Stimulated activated CD8-positive, alpha-beta memory T cell treated with anti-CD3 and anti-CD28 coated beads, Interleukin-15, amount 100 ng/mL, for 48 hours (primary cell): ENCODE measurements around the gene MTERF2.

Source experiments
- DNase-seq, 2 donors: peaks; one replicate each; pipeline ENCODE4 v3.0.0-alpha.2; 2020; ENCODE audit warnings: low read depth in 2 of 2

MTERF2 gene

GRCh38 chr12:106954462-106955376 lies 32.2 kb downstream of the MTERF2 start:
- DNase-seq: no peak

DNA sequence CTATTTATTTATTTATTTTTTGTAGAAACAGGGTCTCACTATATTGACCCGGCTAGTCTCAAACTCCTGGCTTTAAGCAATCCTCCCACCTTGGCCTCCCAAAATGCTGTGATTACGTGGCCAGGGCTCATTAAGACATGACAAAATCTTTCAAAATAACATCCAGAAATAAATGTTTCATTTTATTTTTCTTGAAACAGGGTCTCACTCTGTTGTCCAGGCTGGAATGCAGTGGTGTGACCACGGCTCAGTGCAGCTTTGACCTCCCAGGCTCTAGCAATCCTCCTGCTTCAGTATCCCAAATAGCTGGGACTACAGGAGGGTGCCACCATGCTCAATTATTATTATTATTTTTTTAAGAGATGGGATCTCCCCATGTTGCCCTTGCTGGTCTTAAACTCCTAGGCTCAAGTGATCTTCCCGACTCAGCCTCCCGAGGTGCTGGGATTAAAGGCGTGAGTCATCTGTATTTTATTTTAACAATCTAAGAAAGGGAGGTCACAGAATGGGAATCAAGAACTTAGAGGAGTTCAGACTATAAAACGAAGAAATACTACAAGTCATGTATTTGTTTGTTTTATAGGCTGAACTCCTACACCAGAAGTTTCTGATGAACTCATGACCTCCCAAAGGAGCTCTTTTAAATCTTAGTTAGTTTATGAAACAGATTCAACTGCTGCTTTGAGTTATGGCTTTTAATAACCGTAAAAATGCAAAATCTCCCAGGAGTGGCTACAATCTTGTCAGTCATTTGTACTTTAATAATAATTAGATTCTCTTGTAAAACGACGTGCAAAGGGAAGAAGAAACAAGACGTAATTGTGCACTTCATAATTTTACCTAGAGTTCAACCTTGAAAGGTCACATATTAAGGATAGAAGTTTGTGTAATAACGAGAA lies 33.3 kb downstream of the MTERF2 start:
- no peak for DNase-seq

- no peak for DNase-seq
Observed at GRCh38 chr12:106950591-106950990, 36.4 kb downstream of the MTERF2 start.

GRCh38 chr12:106947461-106947860 lies 39.5 kb downstream of the MTERF2 start:
- no peak for DNase-seq

GRCh38 chr12:106945261-106945851 lies 41.6 kb downstream of the MTERF2 start:
- no peak for DNase-seq

GRCh38 chr12:106942775-106943174 lies 44.2 kb downstream of the MTERF2 start:
- no peak for DNase-seq

- DNase-seq: no peak
Observed at GRCh38 chr12:106941481-106942156, 45.3 kb downstream of the MTERF2 start.

DNA sequence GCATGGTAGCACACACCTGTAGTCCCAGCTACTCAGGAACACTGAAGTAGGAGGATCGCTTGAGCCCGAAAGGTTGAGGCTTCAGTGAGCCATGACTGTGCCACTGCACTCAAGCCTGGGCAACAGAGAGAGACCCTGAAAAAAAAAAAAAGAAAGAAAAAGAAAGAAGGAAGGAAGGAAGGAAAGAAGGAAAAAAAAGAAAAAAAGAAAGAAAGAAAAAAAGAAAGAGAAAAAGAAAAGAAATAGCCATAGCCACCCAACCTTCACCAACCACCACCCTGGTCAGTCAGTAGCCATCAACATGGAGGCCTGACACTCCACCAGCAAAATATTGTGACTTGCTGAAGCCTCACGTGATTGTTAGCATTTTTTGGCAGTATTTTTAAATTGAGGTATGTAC lies 52.7 kb downstream of the MTERF2 start:
- no peak for DNase-seq
